ENCODE data around the gene NLRP3.
"Not testable (repeated sequence)": the region's sequence is repeated elsewhere in the genome, so short reads cannot be mapped to it uniquely, and the experiment has no call there.

NLRP3 gene

GRCh38 chr1:247471445-247472016 lies 55.6 kb downstream of the NLRP3 start:
- no peak for DNase-seq

- DNase-seq: no peak
Observed at GRCh38 chr1:247472035-247472434, 56.1 kb downstream of the NLRP3 start.

- no peak for DNase-seq
Observed at GRCh38 chr1:247474367-247474766, 58.4 kb downstream of the NLRP3 start.

GRCh38 chr1:247475793-247476192 lies 59.8 kb downstream of the NLRP3 start:
- no peak for DNase-seq

GRCh38 chr1:247476328-247477058 lies 60.5 kb downstream of the NLRP3 start:
- not testable (repeated sequence) for DNase-seq

GRCh38 chr1:247482747-247483146 lies 66.8 kb downstream of the NLRP3 start:
- DNase-seq: no peak

- peak in 1 of 3 experiments; percentile 42 for DNase-seq
Observed at GRCh38 chr1:247487057-247487456, 71.1 kb downstream of the NLRP3 start.

- no peak for DNase-seq
Observed at GRCh38 chr1:247491328-247491727, 75.4 kb downstream of the NLRP3 start.

GRCh38 chr1:247493106-247493505 lies 77.1 kb downstream of the NLRP3 start:
- no peak for DNase-seq

GRCh38 chr1:247494767-247495166 lies 78.8 kb downstream of the NLRP3 start:
- no peak for DNase-seq

- no peak for DNase-seq
Observed at GRCh38 chr1:247496581-247497285, 80.8 kb downstream of the NLRP3 start.

Data from NCI-H1417 (cell line).